ENCODE measurements around the gene CYTH1.

CYTH1 gene

GRCh38 chr17:78645421-78646295, 136.4 kb downstream of the CYTH1 start:
- peak; percentile 69 to 78 for DNase-seq

GRCh38 chr17:78644931-78645351, 137.1 kb downstream of the CYTH1 start:
- no peak for DNase-seq

GRCh38 chr17:78644224-78644623, 137.8 kb downstream of the CYTH1 start:
- no peak for DNase-seq

- DNase-seq: no peak
Measured at GRCh38 chr17:78643326-78643725, 138.7 kb downstream of the CYTH1 start.

- DNase-seq: no peak
Measured at GRCh38 chr17:78642707-78643106, 139.4 kb downstream of the CYTH1 start.

GRCh38 chr17:78641666-78642065, 140.4 kb downstream of the CYTH1 start:
- DNase-seq: no peak

- DNase-seq: no peak
Measured at GRCh38 chr17:78641243-78641642, 140.8 kb downstream of the CYTH1 start.

- DNase-seq: no peak
Measured at GRCh38 chr17:78640700-78641099, 141.4 kb downstream of the CYTH1 start.

GRCh38 chr17:78637643-78638420, 144.2 kb downstream of the CYTH1 start:
- DNase-seq: no peak

GRCh38 chr17:78637146-78637545, 144.9 kb downstream of the CYTH1 start:
- DNase-seq: no peak

- no peak for DNase-seq
Measured at GRCh38 chr17:78634154-78634553, 147.9 kb downstream of the CYTH1 start.

GRCh38 chr17:78629436-78629995, 152.6 kb downstream of the CYTH1 start:
- DNase-seq: no peak

- no peak for DNase-seq
Measured at GRCh38 chr17:78628547-78629435, 153.3 kb downstream of the CYTH1 start.

- DNase-seq: no peak
Measured at GRCh38 chr17:78624324-78625151, 157.5 kb downstream of the CYTH1 start.
